Loucy (cell line): ENCODE results near the gene NELL2.

Source experiments
- EZH2phosphoT487 ChIP-seq: fragments of 200-600 bp; IDR thresholded peaks from 2 replicates; pipeline ENCODE4 v1.6.1; 2018; ENCODE audit warnings: antibody characterized with exemption, mild to moderate bottlenecking, moderate library complexity, borderline replicate concordance
- TF ChIP-seq, protein P1 (sequence below): fragments of 200-600 bp; sonication (generic); conservative IDR thresholded peaks from 2 replicates; pipeline ENCODE4 v1.5.1; 2014; ENCODE audit warnings: mild to moderate bottlenecking, antibody characterized with exemption, low read length

- TF ChIP-seq, protein P1, sequence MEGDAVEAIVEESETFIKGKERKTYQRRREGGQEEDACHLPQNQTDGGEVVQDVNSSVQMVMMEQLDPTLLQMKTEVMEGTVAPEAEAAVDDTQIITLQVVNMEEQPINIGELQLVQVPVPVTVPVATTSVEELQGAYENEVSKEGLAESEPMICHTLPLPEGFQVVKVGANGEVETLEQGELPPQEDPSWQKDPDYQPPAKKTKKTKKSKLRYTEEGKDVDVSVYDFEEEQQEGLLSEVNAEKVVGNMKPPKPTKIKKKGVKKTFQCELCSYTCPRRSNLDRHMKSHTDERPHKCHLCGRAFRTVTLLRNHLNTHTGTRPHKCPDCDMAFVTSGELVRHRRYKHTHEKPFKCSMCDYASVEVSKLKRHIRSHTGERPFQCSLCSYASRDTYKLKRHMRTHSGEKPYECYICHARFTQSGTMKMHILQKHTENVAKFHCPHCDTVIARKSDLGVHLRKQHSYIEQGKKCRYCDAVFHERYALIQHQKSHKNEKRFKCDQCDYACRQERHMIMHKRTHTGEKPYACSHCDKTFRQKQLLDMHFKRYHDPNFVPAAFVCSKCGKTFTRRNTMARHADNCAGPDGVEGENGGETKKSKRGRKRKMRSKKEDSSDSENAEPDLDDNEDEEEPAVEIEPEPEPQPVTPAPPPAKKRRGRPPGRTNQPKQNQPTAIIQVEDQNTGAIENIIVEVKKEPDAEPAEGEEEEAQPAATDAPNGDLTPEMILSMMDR, result no peak
- TF ChIP-seq EZH2phosphoT487, result no peak
Observed at GRCh38 chr12:44771485-44772021, 104.6 kb downstream of the NELL2 start.
